Activated CD8-positive, alpha-beta memory T cell treated with anti-CD3 and anti-CD28 coated beads for 4 hours (primary cell): Measurements from ENCODE around the gene TUFM.
A peak's percentile ranks its signal among the peaks of the same experiment; 100 is the strongest.
"Not testable (repeated sequence)": the region's sequence is repeated elsewhere in the genome, so short reads cannot be mapped to it uniquely, and the experiment has no call there.

Experiments used
- DNase-seq, 2 donors: peaks; one replicate each; pipeline ENCODE4 v3.0.0-alpha.2; 2020; ENCODE audit warnings: low read depth in 2 of 2

The TUFM gene

GRCh38 chr16:28846080-28846932, at the start of gene TUFM:
TSS of gene TUFM (minus strand) at chr16:28846348. CDS start at chr16:28846269, 79 bp downstream.
- DNase-seq = peak; percentile 96 to 97

DNA sequence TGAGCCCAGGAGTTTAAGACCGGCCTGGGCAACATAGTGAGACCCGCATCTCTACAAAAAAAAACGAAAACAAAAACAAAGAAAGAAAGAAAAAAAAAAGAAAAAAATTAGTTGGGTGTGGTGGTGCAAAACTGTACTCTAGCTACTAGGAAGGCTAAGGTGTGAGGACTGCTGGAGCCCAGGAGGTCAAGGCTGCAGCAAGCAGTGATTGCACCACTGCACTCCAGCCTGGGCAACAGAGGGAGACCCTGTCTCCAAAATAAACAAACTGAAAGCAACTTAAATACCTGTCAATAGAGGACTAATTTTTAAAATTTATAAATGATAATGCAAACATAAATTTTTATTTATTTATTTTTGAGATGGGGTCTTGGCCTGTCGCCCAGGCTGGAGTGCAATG, 49.5 kb upstream of the TUFM start:
- no peak for DNase-seq

- no peak for DNase-seq
Observed at GRCh38 chr16:28893291-28893690, 47.1 kb upstream of the TUFM start.

DNA sequence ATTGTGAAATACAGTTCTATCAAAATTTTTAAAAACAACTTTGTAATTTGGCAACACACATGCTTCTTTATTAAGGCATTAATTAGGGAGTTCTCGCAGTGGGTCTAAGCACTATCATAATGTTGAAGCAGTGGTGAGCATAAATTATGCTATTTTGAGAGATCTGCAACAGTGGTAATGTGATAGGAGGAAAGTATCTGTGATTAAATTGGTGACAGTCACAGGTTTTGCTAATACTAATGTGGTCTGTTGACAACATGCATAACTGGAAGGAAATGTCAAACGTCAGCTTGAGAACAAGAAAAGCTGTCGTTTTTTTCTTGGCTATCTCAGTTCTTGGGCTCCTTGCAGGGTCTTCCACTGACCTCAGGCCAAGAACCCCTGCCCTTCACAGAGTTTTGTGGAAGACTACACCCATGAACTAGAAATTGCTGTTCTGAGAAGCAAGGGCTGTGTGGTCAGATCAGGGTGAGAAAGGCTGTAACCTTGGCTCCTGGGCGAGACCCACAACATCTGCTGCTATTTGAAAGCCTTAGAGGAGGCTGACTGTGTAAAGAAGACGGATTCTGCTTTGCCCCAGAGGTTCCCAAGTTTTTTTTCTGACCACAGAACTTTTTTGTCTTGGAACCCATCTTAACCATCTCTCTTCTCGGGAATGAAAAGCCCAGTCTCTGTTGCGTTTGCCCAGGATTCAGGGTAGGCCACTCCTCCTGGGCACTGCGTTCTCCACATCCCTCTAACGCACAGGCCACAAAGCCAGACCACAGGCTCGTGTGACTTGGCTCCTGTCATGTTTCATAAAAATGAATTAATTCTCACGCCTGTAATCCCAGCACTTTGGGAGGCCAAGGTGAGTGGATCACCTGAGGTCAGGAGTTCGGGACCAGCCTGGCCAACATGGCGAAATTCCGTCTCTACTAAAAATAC, 46.1 kb upstream of the TUFM start:
- DNase-seq = no peak

- not testable (repeated sequence) for DNase-seq
Observed at GRCh38 chr16:28890355-28890754, 44.2 kb upstream of the TUFM start.

GRCh38 chr16:28886945-28887344, 40.8 kb upstream of the TUFM start:
- DNase-seq = no peak

DNA sequence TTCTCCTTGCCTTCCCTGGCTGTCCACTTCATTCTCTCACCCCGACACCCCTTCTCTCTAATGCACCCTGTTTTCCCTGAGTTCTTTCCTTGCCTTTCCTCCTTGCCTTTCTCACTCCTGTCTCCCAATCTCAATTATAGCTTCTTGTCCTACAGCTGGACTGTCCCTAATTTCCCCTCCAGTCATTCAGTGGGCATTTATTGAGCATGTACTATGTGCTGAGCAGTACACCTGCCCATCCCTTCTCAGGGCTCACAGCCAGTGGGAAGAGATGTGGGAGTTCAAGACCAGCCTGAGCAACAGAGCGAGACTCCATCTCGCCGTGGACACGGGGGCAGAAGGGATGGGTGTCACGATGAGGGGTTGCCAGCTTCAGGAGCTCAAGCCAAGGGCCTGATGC, 37.9 kb upstream of the TUFM start:
- DNase-seq = no peak

DNA sequence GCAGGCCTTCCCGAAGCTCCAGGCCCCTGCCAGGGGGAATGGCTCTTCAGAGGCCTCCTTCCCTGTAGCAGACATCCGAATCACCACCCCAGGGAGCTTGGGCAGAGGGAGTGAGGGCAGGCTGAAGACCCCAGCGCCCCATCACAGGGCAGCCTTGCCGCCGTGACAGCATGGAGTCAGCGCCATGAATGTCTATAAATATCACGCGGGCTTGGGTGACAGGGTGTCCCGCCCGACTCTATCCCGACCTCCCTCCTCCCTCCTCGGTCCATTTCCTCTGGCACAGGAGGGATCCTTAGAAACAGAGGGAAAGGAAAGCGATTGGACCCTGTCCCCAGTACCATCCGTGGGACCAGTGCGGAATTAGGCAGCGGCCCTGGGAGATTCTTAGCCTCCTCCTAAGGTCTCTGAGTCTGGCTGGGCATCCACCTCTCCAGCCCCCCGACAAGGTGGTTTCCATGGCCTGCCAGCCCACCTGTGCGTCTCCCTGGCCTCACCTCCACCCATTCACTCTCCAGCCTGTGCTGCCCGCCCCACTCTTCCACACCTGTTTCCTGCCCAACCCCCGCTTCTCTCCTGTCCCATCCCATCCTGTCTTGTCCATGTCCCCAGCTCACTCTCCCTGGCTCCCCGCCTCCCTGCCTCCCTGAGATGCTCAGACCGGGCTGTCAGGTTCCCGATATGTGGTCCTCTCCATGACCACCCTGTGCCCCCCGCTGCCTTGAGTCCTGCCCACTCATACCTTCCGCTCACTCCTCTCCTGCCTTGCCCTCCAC, 37.3 kb upstream of the TUFM start:
- DNase-seq = no peak

- DNase-seq = no peak
Observed at GRCh38 chr16:28882551-28883160, 36.5 kb upstream of the TUFM start.

DNA sequence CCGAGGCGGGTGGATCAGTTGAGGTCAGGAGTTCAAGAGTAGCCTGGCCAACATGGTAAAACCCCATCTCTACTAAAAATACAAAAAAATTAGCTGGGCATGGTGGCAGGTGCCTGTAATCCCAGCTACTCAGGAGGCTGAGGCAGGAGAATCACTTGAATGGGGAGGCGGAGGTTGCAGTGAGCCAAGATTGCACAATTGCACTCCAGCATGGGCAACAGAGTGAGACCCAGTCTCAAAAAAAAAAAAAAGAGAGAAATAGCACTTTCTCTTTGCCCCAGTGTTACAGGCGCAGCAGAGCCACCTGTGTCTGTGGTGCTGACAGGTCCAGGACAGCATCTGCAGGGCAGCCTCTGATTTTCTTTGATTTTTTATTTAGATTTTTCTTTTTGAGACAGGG, 35.4 kb upstream of the TUFM start:
- DNase-seq = not testable (repeated sequence)

DNA sequence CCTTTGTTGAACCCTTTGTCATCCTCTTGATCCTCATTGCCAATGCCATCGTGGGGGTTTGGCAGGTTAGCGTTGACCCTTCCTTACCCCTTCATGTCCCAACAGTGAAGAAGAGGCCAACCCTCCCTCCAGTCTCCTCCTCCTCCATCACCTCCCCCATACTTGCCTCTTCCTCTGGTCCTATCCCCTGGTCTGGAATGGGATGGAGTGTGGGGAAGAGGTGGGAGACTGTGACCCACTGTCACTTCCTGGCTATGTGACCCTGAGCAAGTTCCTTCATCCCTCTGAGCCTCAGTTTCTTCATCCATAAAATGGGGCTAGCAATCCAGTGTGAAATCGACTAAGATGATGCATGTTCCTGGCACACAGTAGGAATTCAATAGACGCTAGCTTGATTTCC, 34.8 kb upstream of the TUFM start:
- no peak for DNase-seq

- DNase-seq = no peak
Observed at GRCh38 chr16:28880589-28880915, 34.4 kb upstream of the TUFM start.

DNA sequence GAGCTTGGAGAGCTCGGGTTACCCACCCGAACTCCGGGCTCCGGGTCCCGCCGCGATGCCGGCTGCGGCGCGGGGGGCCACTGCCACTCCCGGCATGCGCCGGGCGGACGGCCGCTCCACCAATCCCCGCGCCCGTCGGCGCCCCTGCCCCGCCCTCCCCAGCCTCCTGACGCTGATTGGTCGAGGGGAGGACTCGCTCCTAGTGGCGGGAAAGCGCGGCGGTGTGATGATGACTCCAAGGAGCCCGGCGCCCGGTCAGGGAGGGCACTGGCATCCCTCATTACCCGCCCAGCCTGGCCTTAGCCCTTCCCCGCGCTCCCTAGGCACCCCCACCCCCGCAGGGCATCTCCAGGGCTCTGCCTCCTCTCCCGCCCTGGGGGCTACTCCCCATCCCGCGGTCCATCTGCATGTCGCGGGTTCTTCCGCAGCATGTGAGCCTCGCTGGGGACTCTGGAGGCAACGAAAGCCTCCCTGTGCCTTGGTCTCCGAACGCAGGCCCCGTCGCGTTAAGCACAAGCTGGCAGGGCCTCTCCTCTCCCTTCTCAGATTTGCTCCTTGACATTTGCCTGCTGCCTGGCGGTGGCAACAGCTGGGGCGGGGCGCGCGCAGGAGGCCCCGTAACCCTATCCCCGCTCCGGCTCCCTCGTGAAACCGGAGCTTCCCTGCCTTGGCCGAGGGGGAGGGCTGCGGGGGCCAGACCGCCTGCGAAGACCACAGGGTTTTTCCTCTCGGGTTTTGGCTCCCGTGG, 33.9 kb upstream of the TUFM start:
- DNase-seq = peak; percentile 76 to 80

DNA sequence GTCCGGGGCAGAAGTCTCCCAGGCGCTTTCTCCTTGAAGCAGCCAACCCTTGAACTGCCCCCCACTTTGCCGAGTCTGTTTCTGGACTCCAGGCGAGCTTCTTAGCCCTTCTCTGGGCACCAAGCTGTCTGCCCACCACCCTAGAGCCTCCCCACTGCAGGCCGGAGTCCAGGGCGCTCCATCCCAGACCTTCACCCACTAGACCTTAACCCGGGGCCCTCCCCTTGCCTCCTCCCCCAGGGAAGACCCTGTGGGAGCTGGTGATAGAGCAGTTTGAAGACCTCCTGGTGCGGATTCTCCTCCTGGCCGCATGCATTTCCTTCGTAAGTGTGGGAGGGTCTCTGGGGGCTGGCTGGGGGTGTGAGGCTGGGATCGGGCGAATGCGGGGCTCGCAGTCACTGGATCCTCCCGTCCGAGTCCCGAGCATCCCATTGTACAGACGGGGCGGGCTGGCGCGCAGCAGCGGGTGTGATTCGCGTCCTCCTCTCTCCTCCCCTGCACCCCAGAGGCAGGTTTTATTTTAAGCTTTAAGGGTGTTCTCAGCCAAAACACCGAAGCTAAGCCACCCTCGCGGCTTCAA, 33.2 kb upstream of the TUFM start:
- DNase-seq = no peak

GRCh38 chr16:28878083-28878926, 32.2 kb upstream of the TUFM start, which contains the start of gene ATP2A1:
TSS of gene ATP2A1 (plus strand) at chr16:28878488. CDS start at chr16:28878672, 184 bp downstream.
- DNase-seq = no peak

GRCh38 chr16:28877655-28878000, 31.5 kb upstream of the TUFM start:
- no peak for DNase-seq

DNA sequence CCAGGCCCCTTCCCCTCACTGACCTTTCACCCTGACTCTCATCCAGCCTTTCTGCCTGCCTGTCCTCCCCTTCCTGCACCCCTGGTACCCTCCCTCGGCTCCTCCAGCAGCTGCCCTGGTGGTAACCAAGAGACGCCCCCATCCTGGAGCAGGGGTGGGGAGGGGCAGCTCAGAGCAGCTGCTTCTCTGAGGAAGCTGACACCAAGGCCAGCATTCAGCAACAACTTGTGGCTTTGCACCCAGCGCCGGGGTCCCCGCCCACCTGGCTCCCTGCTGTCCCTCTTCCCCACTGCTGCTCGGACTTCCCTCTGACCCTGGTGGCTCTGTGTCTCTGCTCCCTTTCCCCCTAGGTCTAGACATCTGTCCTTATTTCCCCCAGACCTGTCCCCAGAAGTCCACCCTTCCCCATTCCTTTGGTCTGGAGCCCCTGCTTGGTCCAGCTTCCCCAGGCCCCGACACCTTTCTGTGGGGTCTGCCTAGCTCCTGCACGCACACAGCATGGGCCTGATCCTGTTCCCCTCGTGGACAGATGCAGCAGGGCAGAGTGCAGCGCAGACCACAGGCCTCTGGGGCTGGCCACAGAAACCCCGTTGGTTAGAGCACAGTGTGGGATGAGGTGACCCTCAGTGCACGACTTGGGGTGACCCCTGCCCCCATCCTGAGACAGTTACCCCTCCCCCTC, 31.0 kb upstream of the TUFM start:
- DNase-seq = no peak

DNA sequence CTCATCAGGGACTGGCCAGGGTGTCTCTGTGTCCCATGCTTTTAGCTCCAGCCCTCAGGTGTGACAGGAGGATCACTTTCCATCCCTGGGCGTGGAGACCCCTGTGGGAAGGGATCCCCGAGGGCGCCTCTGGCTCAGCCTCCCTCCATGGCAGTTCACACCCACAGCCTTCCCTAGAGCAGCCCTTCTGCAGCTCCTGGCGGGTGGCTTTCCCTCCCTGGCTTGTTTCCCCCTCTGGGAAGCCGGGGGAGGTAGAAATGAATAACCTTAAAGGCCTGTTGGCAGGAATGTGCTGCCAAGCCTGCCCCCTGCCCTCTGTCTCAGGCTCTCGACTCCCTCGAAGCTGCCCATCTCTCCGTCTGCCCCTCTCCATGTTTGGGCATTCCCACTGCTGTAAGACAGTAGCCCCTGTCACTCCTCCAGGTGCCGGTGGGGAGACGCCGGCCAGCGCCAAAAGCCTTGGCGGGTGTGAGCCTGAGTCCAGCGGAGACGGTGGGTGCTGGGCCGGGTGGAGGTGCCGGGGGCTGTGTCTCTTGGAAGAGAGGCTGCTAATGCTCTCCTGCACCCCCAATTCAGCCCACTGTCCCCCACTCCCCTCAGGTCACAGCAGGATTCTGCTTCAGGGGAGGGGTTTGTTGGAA, 30.0 kb upstream of the TUFM start:
- no peak for DNase-seq
